Astrocyte (in vitro differentiated cells and primary cell): ENCODE data around the gene POLD3. TPM values are rescaled to one million over a fixed set of nuclear protein-coding genes. Genes with fewer than 3 reads are reported as not detected.

Source experiments
- DNase-seq: peaks from one replicate; pipeline ENCODE4 v3.0.0-alpha.2; 2010; ENCODE audit warnings: low read depth
- FAIRE-seq: peaks from 2 replicates; lab custom pipeline; 2011; peaks lifted over from hg19 to GRCh38; lab: Jason Lieb, UNC
- H2AFZ ChIP-seq: 2 replicates; pipeline ENCODE4 v1.6.0; 2012; ENCODE audit warnings: low read depth, low read length, inconsistent platforms
- H3K27ac ChIP-seq: 2 replicates; pipeline ENCODE4 v1.5.1; 2011; ENCODE audit warnings: low read depth, low read length, inconsistent platforms
- H3K27me3 ChIP-seq: 2 replicates; pipeline ENCODE4 v1.6.0; 2011; ENCODE audit warnings: low read length, inconsistent platforms; ENCODE audit not compliant: insufficient read depth
- H3K36me3 ChIP-seq: 2 replicates; pipeline ENCODE4 v1.5.1; 2011; ENCODE audit warnings: low read length, inconsistent platforms; ENCODE audit not compliant: insufficient read depth
- H3K4me1 ChIP-seq: 2 replicates; pipeline ENCODE4 v1.5.1; 2011; ENCODE audit warnings: low read length, inconsistent platforms; ENCODE audit not compliant: insufficient read depth
- H3K4me2 ChIP-seq: 2 replicates; pipeline ENCODE4 v1.6.0; 2012; ENCODE audit warnings: low read length, inconsistent platforms
- H3K4me3 ChIP-seq: 2 replicates; pipeline ENCODE4 v1.5.1; 2011; ENCODE audit warnings: low read depth, mild to moderate bottlenecking, low read length, inconsistent platforms; ENCODE audit not compliant: insufficient read depth
- H3K79me2 ChIP-seq: 2 replicates; pipeline ENCODE4 v1.6.0; 2012; ENCODE audit warnings: mild to moderate bottlenecking, low read length, inconsistent platforms; ENCODE audit not compliant: insufficient read depth
- H3K9ac ChIP-seq: 2 replicates; pipeline ENCODE4 v1.6.0; 2012; ENCODE audit warnings: mild to moderate bottlenecking, low read length, inconsistent platforms
- H3K9me3 ChIP-seq: 2 replicates; pipeline ENCODE4 v1.5.1; 2012; ENCODE audit warnings: low read depth, mild to moderate bottlenecking, low read length, inconsistent platforms; ENCODE audit not compliant: insufficient read depth
- H4K20me1 ChIP-seq: 2 replicates; pipeline ENCODE4 v1.6.0; 2012; ENCODE audit warnings: low read length, inconsistent platforms; ENCODE audit not compliant: insufficient read depth
- H3K27ac Mint-ChIP-seq: one replicate; pipeline ENCODE4 v1.8.0; 2021; ENCODE audit warnings: mild to moderate bottlenecking, mixed read lengths; ENCODE audit not compliant: unreplicated experiment
- H3K27me3 Mint-ChIP-seq: one replicate; pipeline ENCODE4 v1.8.0; 2021; ENCODE audit warnings: low read depth, mixed read lengths; ENCODE audit not compliant: unreplicated experiment
- H3K36me3 Mint-ChIP-seq: one replicate; pipeline ENCODE4 v1.8.0; 2021; ENCODE audit warnings: low read depth, mixed read lengths; ENCODE audit not compliant: unreplicated experiment
- H3K4me1 Mint-ChIP-seq: one replicate; pipeline ENCODE4 v1.8.0; 2021; ENCODE audit warnings: low read depth, mixed read lengths; ENCODE audit not compliant: unreplicated experiment
- H3K4me3 Mint-ChIP-seq: one replicate; pipeline ENCODE4 v1.8.0; 2021; ENCODE audit warnings: mild to moderate bottlenecking, moderate library complexity, mixed read lengths; ENCODE audit not compliant: unreplicated experiment
- H3K9me3 Mint-ChIP-seq: one replicate; pipeline ENCODE4 v1.8.0; 2021; ENCODE audit warnings: mild to moderate bottlenecking, mixed read lengths; ENCODE audit not compliant: unreplicated experiment
- CTCF ChIP-seq: IDR thresholded peaks from 2 replicates; pipeline ENCODE4 v1.5.1; 2011; ENCODE audit warnings: low read depth, mild to moderate bottlenecking, inconsistent platforms, low read length, moderate library complexity; ENCODE audit not compliant: insufficient read depth
- EZH2 ChIP-seq: IDR thresholded peaks from 2 replicates; pipeline ENCODE4 v1.6.1; 2012; ENCODE audit warnings: mild to moderate bottlenecking, low read length, inconsistent platforms; ENCODE audit not compliant: insufficient read depth
- total RNA-seq: library from RNA; stranded (reverse); gene quantifications from 2 replicates; pipeline ENCODE4 v1.2.1, GENCODE V29; 2021

The POLD3 gene
- total RNA-seq, 1 donor from 2014 or later = 6.5 TPM

- Histone ChIP-seq H3K27ac (no peak overlapping the region), H3K9ac (no peak overlapping the region), H4K20me1 (no peaks in the 10 kb centered on the region), H2AFZ (no peak overlapping the region), H3K4me3 (no peak overlapping the region), H3K27me3 (no peaks in the 10 kb centered on the region), H3K9me3 (no peaks in the 10 kb centered on the region), H3K79me2 (no peaks in the 10 kb centered on the region), H3K36me3 (no peaks in the 10 kb centered on the region), H3K4me1 (peaks cover 32% of the 10 kb centered on the region), H3K4me2 (no peak overlapping the region)
- Mint-ChIP-seq H3K4me1 (peaks cover 3% of the 10 kb centered on the region), H3K36me3 (no peaks in the 10 kb centered on the region), H3K27me3 (peaks cover 21% of the 10 kb centered on the region), H3K4me3 (no peak overlapping the region), H3K9me3 (peaks cover 4% of the 10 kb centered on the region), H3K27ac (no peak overlapping the region)
- FAIRE-seq = no peak
- TF ChIP-seq CTCF (no peak), EZH2 (no peak)
- no peak for DNase-seq
Measured at GRCh38 chr11:74685338-74685737, 93.0 kb downstream of the POLD3 start.

DNA sequence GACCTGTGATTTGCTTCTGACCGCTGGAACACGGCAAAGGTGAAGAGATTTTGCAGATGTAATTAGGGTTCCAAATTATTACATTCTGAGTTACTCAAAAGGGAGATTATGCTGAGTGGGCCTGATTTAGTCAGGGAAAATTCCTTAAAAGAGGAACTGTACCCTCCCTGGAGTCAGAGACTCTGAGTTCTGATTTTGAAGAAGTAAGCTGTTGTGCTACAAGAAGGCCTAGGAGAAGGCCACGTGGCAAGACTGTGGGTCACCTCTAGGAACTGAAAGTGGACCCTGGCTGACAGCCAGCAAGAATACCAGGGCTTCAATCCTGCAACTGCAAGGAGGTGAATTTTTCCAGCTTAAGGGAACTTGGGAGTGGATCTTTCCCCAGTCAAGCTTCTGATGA, 93.5 kb downstream of the POLD3 start:
- peaks cover 3% of the 10 kb centered on the region for H3K9me3 Mint-ChIP-seq
- peaks cover 3% of the 10 kb centered on the region for H3K4me1 Mint-ChIP-seq
- H3K9me3 ChIP-seq = no peaks in the 10 kb centered on the region
- H3K27me3 Mint-ChIP-seq = peaks cover 21% of the 10 kb centered on the region
- peaks cover 32% of the 10 kb centered on the region for H3K4me1 ChIP-seq
- H2AFZ ChIP-seq = no peak overlapping the region
- no peak overlapping the region for H3K9ac ChIP-seq
- H3K27ac ChIP-seq = no peak overlapping the region
- H3K4me2 ChIP-seq = no peak overlapping the region
- DNase-seq (no peak), FAIRE-seq (peak; percentile 41)
- TF ChIP-seq EZH2 (no peak), CTCF (no peak)
- no peaks in the 10 kb centered on the region for H3K79me2 ChIP-seq
- no peaks in the 10 kb centered on the region for H3K27me3 ChIP-seq
- no peak overlapping the region for H3K27ac Mint-ChIP-seq
- H3K36me3 ChIP-seq = no peaks in the 10 kb centered on the region
- no peak overlapping the region for H3K4me3 Mint-ChIP-seq
- H4K20me1 ChIP-seq = no peaks in the 10 kb centered on the region
- no peak overlapping the region for H3K4me3 ChIP-seq
- no peaks in the 10 kb centered on the region for H3K36me3 Mint-ChIP-seq

DNA sequence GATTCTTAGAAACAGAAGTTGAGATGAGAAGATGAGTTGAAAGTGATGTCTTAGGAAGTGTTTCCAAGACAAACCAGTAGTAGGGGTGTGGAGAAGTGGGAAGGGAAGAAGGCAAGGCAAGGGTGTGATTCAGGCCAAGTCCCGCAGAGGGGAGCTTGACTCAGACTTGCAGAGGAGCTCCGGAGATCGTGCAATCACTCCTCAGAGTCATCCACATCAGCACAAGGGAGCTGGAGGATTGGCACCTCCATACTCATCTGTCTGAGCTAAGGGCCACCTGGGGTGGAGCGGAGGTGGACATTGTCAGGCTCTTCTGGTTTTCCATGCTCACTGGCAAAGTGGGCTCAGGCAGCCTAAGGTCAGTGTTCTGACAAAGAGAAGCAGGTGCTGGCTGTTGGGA, 94.4 kb downstream of the POLD3 start:
- no peaks in the 10 kb centered on the region for H3K9me3 ChIP-seq
- peaks cover 3% of the 10 kb centered on the region for H3K9me3 Mint-ChIP-seq
- no peaks in the 10 kb centered on the region for H3K27me3 ChIP-seq
- H4K20me1 ChIP-seq = no peaks in the 10 kb centered on the region
- no peak overlapping the region for H3K4me3 ChIP-seq
- H3K9ac ChIP-seq = no peak overlapping the region
- H3K27me3 Mint-ChIP-seq = peaks cover 16% of the 10 kb centered on the region
- H3K36me3 Mint-ChIP-seq = no peaks in the 10 kb centered on the region
- H3K27ac Mint-ChIP-seq = no peak overlapping the region
- no peaks in the 10 kb centered on the region for H3K36me3 ChIP-seq
- peak; percentile 11 for TF ChIP-seq CTCF
- no peak for TF ChIP-seq EZH2
- DNase-seq (peak; percentile 66), FAIRE-seq (peak; percentile 13)
- peaks cover 3% of the 10 kb centered on the region for H3K4me1 Mint-ChIP-seq
- no peak overlapping the region for H3K4me3 Mint-ChIP-seq
- no peaks in the 10 kb centered on the region for H3K79me2 ChIP-seq
- no peak overlapping the region for H2AFZ ChIP-seq
- no peak overlapping the region for H3K4me2 ChIP-seq
- peaks cover 32% of the 10 kb centered on the region for H3K4me1 ChIP-seq
- peak overlapping the region; percentile 9 for H3K27ac ChIP-seq
